SIG-M5 treated with dmso at 0.1 percent for 504 hours (cell line): ENCODE measurements around the gene LSP1.
"Not testable (repeated sequence)": the region's sequence is repeated elsewhere in the genome, so short reads cannot be mapped to it uniquely, and the experiment has no call there.

Experiments used
- DNase-seq: peaks from one replicate; lab custom pipeline; 2025; ENCODE audit not compliant: unreplicated experiment; lab: John Stamatoyannopoulos, UW

The LSP1 gene

DNA sequence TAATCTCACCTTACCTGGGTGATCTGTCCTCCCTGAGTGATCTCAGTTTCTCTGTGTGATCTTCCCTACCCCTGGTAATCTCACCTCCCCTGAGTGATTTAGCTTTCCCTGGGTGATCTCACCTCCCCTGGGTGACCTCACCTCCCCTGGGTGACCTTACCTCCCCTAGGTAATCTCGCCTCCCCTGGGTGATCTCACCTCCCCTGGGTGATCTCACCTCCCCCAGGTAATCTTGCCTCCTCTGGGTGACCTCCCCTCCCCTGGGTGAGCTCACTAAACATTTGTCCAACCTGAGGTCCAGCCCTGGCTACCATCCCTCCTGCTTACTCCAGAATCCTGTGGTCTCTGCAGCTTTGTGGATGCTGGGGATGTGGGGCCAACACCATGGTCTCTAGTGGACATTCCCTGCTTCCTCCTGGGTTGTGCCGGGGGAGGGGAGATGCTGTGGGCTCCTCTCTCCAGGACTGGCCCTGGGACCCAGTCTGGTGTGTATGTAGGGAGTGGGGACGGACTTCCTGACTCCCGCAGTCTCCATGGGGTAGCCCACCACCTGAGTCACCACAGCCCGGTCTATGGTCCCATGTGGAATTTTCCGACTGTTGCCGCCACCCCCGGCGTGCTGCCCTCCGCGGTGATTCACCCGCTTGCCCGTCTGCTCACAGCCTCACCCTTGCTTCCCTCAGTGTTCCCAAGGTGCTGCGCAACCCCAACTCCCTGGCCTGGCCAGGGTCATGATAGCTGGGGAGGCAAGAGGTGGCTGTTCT lies 9.9 kb downstream of the LSP1 start:
- DNase-seq, result no peak

DNA sequence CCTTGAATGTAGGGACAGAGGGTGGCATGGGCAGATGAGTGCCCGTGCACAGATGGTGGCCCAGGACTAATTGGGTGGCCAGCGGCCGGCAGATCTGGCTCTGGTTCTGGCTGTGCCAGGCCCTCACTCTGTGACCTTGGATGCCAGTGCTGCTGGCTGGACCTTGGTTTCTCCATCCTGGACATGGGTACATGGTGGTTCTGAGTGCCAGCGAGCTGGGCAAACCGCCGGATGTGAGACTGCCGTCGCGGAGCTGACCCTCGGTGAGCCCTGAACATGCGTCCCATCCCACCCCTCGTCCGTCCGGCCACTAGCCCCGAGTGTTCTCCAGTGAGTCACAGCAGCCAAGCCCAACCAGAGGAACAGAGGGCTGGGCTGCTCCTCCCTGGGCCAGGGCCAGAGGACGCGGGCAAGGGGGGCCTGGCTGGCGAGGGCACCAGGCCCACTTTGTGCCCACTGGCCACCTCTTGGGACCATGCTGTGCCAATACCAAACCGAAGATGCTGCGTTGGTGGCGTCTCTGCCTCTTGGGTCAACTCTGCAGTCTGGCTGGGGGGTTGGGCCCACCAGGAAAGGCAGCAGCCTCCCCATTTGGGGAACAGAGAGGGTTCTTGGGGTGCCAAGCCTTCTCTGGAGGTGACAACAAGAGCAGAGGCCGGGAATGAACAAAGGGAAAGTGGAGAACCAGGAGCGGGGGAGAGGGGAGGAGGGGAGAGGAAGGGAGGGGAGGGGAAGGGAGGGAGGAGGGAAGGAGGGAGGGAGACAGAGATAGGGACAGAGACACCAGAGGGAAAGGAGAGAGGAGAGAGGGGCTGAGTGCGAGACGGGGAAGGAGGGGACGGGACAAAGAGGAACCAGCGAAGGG lies 10.7 kb downstream of the LSP1 start:
- no peak for DNase-seq

DNA sequence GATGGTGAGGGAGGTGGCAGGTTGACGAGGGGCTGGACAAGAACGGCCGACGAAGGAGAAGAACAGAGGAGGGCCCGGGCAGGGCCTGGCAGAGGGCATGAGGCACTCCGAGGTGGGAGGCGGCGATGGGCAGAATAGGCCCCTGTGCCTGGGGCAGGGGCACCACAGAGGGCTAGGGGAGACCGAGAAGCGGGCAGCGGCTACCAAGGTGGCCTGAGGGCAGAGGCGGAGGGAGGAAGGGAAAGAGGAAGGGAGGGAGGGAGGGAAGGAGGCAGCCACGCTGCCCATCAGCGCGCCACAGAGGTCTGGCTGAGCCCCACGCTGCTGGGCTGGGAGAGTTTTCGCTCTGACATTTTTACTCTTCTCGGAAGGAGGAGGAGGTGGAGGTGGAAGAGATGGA lies 11.3 kb downstream of the LSP1 start:
- no peak for DNase-seq

DNA sequence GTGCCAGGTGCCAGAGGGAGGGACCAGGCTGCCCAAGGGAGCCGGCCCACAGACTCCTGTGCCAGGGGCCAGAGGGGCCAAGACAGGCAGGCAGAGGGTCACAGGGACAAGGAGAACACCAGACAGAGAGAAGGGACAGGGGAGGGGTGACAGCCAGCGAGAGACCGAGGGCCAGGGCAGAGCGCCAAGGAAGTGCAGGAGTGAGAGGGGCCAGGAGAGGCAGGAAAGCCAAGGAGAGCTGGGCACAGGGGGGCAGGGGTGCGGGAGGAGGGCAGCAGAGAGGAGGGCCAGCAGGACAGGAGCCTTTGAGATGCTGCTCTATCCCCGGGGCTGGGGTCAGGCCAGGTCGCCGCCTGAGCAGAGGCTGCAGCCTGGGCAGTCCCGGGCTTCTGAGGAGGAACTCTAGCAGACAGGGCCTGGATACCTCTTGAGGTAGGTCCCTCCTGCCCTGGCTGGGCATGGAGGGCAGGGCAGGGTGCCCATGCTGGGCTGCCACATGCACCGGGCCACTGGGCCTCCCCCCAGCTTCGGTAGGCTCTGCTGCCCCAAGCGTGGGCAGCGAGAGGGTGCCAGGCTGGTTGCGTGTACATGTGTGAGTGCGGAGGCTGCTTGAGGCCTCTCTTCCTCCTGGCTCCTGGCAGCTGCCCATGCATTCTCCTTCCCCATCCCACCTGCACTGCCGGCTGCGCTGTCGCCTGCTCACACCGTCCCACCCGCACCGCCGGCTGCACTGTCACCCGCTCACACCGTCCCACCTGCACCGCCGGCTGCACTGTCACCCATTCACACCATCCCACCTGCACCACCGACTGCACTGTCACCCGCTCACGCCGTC lies 12.2 kb downstream of the LSP1 start:
- DNase-seq, result no peak

DNA sequence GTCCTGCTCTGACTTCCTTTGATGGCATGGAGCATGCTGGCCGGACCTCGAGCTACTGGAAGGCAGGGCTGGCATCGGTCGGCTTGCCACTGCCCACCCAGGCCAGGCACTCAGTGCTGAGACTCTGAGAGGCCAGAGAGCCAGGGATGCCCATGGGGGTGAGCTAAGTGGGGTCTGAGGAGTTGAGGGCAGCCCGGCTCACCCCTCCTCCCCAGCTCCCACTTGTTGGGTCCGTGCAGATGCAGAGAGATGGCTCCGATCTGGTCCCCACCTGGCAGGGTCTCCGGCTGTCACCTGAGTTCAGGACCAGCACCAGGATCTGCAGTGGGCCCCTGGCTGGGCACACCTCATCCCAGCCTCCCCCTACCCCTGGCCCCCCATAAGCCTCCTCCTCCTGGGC lies 13.3 kb downstream of the LSP1 start:
- DNase-seq, result no peak

- DNase-seq, result no peak
Measured at GRCh38 chr11:1866776-1867175, 13.9 kb downstream of the LSP1 start.

- no peak for DNase-seq
Measured at GRCh38 chr11:1867381-1867780, 14.5 kb downstream of the LSP1 start.

GRCh38 chr11:1868056-1868635 lies 15.3 kb downstream of the LSP1 start:
- DNase-seq, result no peak

GRCh38 chr11:1868636-1869291 lies 15.9 kb downstream of the LSP1 start:
- DNase-seq, result no peak

GRCh38 chr11:1869427-1870325 lies 16.8 kb downstream of the LSP1 start:
- DNase-seq, result no peak

- DNase-seq, result no peak
Measured at GRCh38 chr11:1870326-1870696, 17.4 kb downstream of the LSP1 start.

DNA sequence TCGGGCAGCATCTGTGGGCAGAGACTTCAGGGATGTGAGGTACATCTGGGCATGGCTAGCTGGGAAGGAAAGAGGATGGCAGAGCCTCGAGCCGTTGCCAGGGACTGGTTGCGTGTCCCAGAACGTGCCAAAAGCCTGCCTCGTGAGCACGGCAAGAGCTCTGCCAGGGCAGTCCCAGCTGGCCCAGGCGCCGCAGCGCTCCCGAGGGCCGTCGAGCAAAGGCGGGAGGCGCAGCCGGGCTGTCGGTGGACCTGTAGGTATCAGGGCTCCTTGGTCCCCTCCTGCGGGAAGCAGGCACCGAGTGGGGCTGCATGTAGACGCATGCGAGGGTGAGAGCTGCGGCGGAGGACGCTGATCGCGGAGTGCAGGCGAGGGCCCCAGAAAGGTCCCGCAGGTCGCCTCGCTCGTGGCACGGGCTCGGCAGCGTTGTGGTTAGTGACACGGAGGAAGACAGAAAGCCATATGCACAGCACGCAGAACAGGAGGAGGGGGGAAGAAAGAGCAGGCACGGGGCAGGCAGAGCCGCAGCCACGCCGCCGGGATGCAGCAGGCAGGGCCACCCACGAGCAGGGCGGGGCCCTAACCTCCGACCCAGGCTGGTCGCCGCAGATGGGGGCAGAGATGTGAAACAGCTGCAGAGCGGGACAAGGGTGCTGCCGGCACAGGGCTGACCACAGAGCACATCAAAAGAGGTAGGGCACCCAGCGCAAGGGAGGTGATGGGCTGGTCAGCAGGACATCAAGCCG lies 18.0 kb downstream of the LSP1 start:
- DNase-seq, result no peak

DNA sequence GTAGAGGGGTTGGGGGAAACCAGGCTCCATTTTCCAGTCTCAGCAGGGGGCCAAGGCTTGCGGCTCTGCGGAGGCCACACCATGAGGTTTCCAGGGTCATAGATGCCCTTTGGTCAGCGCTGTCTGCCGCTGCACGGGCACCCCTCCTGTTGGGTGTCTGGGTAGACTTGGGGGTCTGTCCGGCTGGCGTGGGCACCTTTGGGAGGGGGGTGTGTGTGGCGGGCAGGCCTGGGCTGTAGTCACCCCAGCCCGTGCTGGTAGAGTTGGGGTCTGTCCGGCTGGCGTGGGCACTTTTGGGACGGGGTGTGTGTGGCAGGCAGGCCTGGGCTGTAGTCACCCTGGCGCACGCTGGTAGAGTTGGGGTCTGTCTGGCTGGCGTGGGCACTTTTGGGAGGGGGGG lies 18.6 kb downstream of the LSP1 start:
- no peak for DNase-seq

DNA sequence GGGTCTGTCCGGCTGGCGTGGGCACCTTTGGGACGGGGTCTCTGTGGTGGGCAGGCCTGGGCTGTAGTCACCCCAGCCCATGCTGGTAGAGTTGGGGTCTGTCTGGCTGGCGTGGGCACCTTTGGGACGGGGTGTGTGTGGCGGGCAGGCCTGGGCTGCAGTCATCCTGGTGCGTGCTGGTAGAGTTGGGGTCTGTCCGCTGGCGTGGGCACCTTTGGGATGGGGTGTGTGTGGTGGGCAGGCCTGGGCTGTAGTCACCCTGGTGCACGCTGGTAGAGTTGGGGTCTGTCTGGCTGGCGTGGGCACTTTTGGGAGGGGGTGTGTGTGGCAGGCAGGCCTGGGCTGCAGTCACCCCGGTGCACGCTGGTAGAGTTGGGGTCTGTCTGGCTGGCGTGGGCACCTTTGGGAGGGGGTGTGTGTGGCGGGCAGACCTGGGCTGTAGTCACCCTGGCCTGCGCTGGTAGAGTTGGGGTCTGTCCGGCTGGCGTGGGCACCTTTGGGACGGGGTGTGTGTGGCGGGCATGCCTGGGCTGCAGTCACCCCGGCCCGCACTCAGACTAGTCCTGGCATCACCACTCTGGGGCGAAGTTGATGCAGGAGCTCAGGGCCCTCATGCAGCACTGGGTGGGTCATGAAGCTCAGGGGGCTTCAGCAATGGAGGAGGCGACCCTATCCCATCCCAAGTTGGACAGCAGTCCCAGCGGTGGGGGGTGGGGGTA lies 19.5 kb downstream of the LSP1 start:
- DNase-seq, result no peak

DNA sequence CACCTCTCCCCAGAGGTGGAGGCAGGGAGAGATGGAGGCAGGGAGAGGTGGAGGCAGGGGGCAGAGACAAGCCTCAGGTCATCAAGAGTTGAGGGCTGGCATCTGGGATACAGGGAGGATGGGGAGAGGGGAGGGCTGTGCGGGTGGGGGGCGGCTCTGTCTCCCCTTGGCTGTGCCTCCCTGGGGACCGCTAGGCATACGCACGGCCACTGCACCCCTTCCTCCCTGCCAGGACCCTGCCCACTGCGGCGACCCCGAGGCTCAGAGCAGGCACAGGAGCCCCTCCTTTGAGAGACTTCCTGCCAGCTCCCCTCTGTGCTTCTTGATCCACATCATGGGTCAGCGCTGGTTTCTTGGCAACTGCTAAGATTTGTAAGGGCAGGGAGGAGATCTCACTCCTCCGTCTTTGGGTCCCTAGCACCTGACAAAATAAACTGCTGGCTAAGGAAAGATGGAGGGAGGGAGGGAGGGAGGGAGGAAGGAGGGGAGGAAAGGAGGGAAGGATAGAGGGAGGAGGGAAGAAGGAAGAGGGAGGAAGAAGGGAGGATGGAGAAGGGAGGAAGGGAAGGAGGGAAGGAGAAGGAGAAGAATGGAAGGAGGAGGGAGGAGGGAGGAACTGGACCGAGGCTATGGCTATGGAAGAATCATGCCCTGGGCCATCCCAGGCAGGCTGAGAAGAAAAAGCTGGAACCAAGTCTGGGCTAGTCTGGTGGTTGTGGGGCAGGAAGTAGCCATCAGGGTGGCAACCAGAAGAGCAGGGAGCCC lies 20.3 kb downstream of the LSP1 start:
- DNase-seq, result no peak

GRCh38 chr11:1873813-1874150 lies 20.9 kb downstream of the LSP1 start:
- not testable (repeated sequence) for DNase-seq

DNA sequence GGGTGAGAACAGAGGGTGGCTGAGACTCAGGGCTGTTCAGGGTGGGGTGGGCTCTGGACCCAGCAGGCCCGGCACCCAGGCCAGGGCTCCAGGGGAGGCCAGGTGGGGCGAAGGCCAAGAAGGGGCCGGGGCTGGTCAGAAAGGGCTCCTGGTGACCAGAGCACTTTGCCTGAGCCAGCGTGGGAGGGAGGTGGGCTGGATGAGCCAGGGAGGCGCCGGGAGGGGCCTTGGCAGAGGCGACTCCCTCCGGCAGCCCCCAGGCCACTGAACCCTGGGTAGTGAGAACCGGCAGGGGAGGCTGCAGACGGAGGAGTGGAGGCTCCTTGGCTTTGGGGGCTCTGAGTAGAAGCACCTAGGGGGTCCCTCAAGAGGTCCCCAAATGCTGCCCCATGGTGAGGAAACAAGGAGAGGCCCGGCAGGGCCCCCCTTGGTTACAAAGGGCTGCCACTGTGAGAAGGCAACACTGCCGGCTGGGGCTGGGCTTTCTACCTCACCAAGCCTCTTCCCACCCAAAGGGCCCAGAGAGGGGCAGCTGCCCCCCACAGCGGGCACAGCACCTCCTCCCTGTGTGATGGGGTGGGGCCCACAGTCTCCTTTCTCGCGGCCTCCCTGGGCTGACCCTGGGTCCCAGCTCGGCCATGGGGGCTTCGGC lies 21.7 kb downstream of the LSP1 start:
- not testable (repeated sequence) for DNase-seq
